Fibroblast of the conjunctiva (primary cell): ENCODE data around the gene CACNB3.

Source experiments
- DNase-seq: peaks from one replicate; pipeline ENCODE4 v3.0.0-alpha.2; 2010; ENCODE audit warnings: low read depth

Gene CACNB3

GRCh38 chr12:48788854-48789775 lies 29.2 kb upstream of the CACNB3 start, which contains the start of gene ADCY6:
TSS of gene ADCY6 (minus strand) at chr12:48789089. CDS start at chr12:48783434, 5,655 bp downstream.
- peak; percentile 62 for DNase-seq

DNA sequence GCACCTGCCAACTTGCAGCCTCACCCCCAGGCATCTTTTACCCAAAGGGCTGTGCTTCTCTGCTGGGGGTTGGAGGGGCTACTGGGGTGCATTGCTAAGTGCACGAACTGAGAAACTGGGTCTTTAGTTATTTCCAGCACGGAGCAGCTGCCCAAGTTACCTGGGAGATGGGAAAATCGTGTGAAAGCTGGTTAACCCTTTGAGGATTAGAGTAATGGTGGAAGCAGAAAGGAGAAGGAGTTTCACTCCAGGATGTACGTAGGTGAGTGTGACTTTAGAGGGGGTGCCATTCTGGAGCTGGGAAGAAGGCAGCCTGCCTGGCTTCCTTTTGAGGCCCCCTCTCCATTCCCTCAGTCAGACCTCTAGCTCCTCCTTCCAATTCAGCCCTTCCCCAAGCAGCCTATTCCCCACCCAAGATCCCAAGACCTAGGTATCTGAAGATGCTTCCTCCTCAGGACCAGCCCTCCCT lies 28.4 kb upstream of the CACNB3 start:
- no peak for DNase-seq

GRCh38 chr12:48793696-48794095 lies 24.6 kb upstream of the CACNB3 start:
- DNase-seq = no peak

DNA sequence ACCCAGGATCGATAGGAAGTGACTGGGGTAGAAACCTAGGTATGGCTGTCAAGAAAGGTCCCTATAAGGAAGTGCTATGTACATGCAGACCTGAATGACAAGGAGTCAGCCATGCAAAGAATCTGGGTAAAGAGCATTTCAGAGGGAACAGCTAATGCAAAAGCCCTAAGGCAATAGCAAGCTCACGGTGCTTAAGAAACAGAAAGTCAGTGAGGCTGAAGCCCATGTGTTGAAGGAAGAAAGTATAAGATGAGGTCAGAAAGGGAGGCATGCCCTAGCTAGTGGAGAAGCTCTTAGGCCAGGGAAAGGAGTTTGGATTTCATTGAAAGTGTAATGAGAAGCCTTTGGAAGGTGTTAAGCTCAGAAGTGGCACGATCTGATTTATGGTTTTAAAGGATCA lies 23.4 kb upstream of the CACNB3 start:
- peak; percentile 44 for DNase-seq

- DNase-seq = peak; percentile 68
Observed at GRCh38 chr12:48795550-48796455, 22.5 kb upstream of the CACNB3 start.

- DNase-seq = no peak
Observed at GRCh38 chr12:48796976-48797375, 21.3 kb upstream of the CACNB3 start.

DNA sequence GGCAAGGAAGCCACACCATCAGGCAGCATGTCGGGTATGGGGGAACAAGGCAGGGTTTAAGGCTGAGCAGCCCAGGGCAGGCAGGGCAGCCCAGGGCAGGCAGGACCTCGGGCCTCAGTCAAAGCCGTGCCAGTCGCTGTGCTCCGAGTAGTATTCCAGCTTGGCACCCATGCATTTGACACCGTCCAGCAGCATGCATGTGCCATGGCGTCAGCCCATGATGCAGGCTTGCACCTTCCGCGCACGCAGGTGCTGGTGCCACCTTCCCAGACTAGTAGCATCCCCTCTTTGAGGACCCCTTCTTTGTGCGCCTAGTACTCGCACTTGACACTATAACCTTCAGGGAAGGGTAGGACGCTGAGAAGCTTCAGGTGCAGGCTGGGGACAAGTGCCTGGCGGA lies 17.8 kb upstream of the CACNB3 start:
- no peak for DNase-seq

- DNase-seq = no peak
Observed at GRCh38 chr12:48800971-48801370, 17.3 kb upstream of the CACNB3 start.

DNA sequence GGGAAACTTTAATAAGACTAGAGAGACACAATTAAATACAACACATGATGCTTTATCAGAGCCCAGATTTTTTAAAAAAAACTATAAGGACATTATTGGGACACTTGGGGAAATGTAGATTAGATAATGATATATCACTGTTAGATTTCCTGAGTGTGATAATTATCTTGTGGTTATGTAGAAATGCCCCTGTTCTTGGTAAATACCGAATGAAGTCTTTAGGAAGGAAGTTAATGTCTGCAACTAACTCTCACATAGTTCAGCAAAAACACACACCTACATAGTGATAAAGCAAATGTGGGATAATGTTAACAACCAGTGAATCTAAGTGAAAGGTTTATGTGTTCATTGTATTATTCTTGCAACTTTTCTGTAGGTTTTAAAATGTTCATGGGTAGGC lies 14.6 kb upstream of the CACNB3 start:
- DNase-seq = no peak

DNA sequence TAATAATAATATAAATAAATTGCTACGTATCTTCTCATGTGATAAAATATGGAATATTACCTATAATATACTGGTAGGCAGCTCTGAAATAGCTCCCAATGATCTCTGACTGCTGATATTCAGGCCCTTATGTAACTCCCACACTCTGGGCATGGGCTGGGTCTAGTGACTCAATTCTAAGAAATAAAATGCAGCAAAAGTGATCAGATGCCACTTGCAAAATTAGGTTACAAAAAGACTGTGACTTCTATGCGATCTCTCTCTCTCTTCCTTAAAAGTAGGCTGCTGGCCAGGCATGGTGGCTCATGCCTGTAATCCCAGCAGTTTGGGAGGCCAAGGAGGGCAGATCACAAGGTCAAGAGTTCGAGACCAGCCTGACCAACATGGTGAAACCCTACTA lies 10.3 kb upstream of the CACNB3 start:
- no peak for DNase-seq

DNA sequence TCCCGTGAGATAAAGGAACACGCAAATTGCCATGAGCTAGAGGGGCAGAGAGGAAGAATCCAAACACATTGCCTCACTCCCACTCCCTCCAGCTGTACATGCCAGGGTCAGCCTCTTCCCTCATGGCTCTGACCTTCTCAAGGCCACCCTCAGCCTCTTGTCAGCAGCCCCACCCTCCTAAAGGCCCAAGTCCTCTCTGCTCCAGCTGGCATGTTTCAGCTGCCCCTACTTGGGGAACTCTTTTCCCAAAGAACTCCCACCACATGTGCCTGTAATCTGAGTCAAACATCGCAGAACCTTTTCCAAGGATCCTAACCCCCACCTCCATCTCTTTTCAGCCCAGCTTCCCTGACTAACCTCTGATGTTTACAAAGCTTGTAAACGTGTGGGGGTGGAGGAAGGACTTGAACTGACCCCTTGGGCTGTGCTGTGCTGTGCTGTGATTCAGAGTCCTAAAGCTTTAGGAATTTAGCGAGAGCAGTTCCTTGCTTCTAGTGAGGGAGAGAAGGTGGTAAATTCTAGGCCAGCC lies 7.3 kb upstream of the CACNB3 start:
- DNase-seq = peak; percentile 38

DNA sequence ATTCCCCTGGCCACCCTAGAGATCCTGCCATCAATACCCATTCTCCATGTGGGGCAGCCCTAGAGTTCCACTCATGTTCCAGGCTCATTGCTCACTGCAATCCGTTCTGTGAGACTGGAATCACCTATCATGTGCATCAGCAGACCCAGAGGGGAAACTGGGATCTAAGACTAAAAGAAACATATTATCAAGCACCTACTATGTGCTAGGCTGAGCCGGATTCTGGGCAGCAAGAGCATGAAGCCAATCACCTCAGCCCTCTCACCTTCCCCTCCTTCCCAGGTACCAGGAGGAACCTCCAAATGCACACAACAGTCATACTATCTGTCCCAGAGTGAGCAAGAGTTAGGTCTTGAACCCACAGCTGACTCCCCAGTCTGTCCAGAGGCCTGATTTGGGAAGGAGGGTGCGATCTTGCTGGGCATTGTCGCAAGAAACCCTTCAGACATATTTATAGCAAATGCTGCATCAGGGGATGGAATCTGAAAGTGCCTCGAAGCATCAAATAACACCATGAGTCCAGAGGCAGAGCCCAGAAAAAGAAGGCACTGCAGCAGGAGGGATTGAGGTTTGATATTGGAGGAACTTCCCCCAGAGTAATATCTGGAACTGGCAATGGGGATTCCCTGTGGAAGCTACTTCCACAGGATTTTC lies 6.7 kb upstream of the CACNB3 start:
- DNase-seq = no peak

DNA sequence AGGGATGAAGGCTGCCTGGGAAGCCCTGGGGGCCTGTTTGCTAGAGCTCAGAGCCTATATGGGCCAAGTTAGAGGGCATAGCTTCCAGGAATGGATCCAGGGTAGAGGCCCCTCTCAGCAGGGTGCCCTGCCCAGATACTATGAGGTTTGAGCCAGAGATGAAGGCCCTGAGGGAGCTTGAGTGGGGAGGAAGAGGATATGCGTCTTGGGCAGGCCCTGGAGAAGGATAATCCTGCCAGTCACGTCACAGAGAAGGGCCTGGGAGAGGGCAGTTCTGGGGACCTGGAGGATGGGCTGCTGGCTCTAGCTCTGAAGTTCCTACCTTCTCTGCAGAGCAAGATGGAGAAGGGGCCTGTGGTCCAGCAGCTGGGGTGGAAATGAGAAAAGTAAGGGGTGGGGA lies 5.9 kb upstream of the CACNB3 start:
- DNase-seq = no peak

GRCh38 chr12:48813465-48814261 lies 4.6 kb upstream of the CACNB3 start:
- DNase-seq = no peak

GRCh38 chr12:48814262-48815125 lies 3.8 kb upstream of the CACNB3 start:
- peak; percentile 67 for DNase-seq

- peak; percentile 72 for DNase-seq
Observed at GRCh38 chr12:48815126-48816110, 2.9 kb upstream of the CACNB3 start.

DNA sequence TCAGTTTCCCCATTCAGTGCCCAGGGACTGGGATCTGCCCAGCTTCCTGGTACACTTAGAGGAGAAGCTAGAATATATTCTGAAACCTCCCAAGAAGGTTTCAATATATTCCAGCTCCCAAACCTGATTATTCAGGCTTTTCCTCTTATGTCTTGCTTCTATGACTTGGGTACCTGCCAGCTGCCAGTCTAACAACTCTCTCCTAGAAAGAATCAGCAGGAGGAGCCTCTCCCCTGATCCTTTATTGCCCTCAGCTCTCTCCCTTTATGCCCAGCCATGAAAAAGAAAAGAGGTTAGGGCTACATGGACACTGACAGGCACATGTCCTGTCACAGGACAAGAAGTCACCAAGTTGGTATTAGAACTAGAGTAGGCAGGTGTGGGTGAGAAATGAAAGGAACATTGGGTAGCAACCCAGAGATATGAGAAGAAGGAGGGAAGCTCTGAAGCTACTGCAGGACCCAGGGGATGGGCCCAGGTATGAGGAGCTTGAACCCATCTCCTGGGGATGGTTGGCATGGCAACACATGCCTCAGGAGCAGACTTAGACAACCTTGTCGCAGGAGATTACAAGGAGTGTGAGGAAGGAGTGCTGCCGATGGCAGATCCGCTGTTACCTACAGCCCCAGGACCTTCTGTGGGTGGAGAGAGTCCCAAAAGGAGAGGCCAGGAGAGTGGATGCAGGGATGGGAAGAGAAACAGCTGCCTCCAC lies 2.0 kb upstream of the CACNB3 start:
- no peak for DNase-seq
